ENCODE results near the gene PPAT.

Gene PPAT

GRCh38 chr4:56433280-56433679 lies 2.1 kb downstream of the PPAT start:
- no peak for DNase-seq

- DNase-seq: no peak
These were observed 5.2 kb downstream of the PPAT start for GRCh38 chr4:56430203-56430602.

GRCh38 chr4:56427179-56427578 lies 8.2 kb downstream of the PPAT start:
- DNase-seq: no peak

GRCh38 chr4:56426273-56426672 lies 9.1 kb downstream of the PPAT start:
- DNase-seq: no peak

GRCh38 chr4:56425518-56425917 lies 9.9 kb downstream of the PPAT start:
- no peak for DNase-seq

GRCh38 chr4:56424697-56425514 lies 10.5 kb downstream of the PPAT start:
- no peak for DNase-seq

GRCh38 chr4:56424176-56424575 lies 11.2 kb downstream of the PPAT start:
- no peak for DNase-seq

- no peak for DNase-seq
These were observed 18.0 kb downstream of the PPAT start for GRCh38 chr4:56417396-56417795.

- DNase-seq: no peak
These were observed 19.1 kb downstream of the PPAT start for GRCh38 chr4:56416349-56416748.

- DNase-seq: no peak
These were observed 21.2 kb downstream of the PPAT start for GRCh38 chr4:56414135-56414670.

- DNase-seq: peak; percentile 91
These were observed 25.0 kb downstream of the PPAT start for GRCh38 chr4:56410247-56411062.

GRCh38 chr4:56409511-56410090 lies 25.8 kb downstream of the PPAT start:
- DNase-seq: no peak

GRCh38 chr4:56408978-56409377 lies 26.4 kb downstream of the PPAT start:
- DNase-seq: no peak

- DNase-seq: no peak
These were observed 29.3 kb downstream of the PPAT start for GRCh38 chr4:56406151-56406550.

- no peak for DNase-seq
These were observed 30.4 kb downstream of the PPAT start for GRCh38 chr4:56405016-56405415.

GRCh38 chr4:56400560-56400959 lies 34.9 kb downstream of the PPAT start:
- no peak for DNase-seq

GRCh38 chr4:56391270-56391669 lies 44.1 kb downstream of the PPAT start:
- DNase-seq: no peak

GRCh38 chr4:56389558-56389957 lies 45.9 kb downstream of the PPAT start:
- no peak for DNase-seq

GRCh38 chr4:56388306-56388705 lies 47.1 kb downstream of the PPAT start:
- DNase-seq: no peak

GRCh38 chr4:56387023-56388001 lies 48.1 kb downstream of the PPAT start, which contains the start of gene AASDH:
AASDH (minus strand) TSS chr4:56387491; CDS start chr4:56384299, 3,192 bp downstream.
- peak; percentile 97 for DNase-seq

GRCh38 chr4:56386091-56386490 lies 49.3 kb downstream of the PPAT start:
- no peak for DNase-seq

GRCh38 chr4:56375458-56375857 lies 60.0 kb downstream of the PPAT start:
- DNase-seq: no peak
